K562 (cell line): ENCODE measurements around the gene FAM174C. TPM values are rescaled to one million over a fixed set of nuclear protein-coding genes. Genes with fewer than 3 reads are reported as not detected.

Experiments
- CBX3 ChIP-seq, 2 experiments: IDR thresholded peaks; 1 replicate in 1 of 2; 2 replicates in 1 of 2; pipeline ENCODE4 v1.6.1; 2012; ENCODE audit warnings: inconsistent platforms in 2 of 2, low read length in 2 of 2, borderline replicate concordance in 1 of 2, control low read depth in 1 of 2
- ETV6 ChIP-seq, 3 experiments: fragments of 150-350 bp in 1 of 3; sonication (generic) in 1 of 3; formaldehyde crosslinking in 1 of 3; IDR thresholded peaks; 2 replicates each; pipeline versions ENCODE4 v1.6.1 to v1.8.0; 2014 to 2022; ENCODE audit warnings: borderline replicate concordance in 2 of 3, low read depth in 2 of 3, antibody characterized with exemption in 1 of 3, low read length in 1 of 3, mild to moderate bottlenecking in 1 of 3, missing genetic modification reagents in 1 of 3
- FOSL1 ChIP-seq: fragments of 200-800 bp; sonication (Bioruptor generic); conservative IDR thresholded peaks from 2 replicates; pipeline ENCODE4 v1.6.1; 2016; ENCODE audit warnings: missing genetic modification characterization, missing compliant biosample characterization
- MED1 ChIP-seq: sonication (generic); formaldehyde crosslinking; IDR thresholded peaks from 2 replicates; pipeline ENCODE4 v1.8.1; 2023; ENCODE audit warnings: missing genetic modification reagents, borderline replicate concordance
- MXI1 ChIP-seq: IDR thresholded peaks from 2 replicates; pipeline ENCODE4 v1.6.1; 2011; ENCODE audit warnings: low read depth, mild to moderate bottlenecking, improper control_type of control experiment, low read length
- POLR2G ChIP-seq: fragments of 200-400 bp; formaldehyde crosslinking; IDR thresholded peaks from 2 replicates; pipeline ENCODE4 v1.6.1; 2017; ENCODE audit warnings: low read depth, mild to moderate bottlenecking, antibody characterized with exemption, low read length, moderate library complexity
- RREB1 ChIP-seq: fragments of 250-450 bp; sonication (Bioruptor Pico); IDR thresholded peaks from 2 replicates; pipeline ENCODE4 v1.4.0; 2020
- TSC22D4 ChIP-seq: fragments of 450-650 bp; IDR thresholded peaks from 2 replicates; pipeline ENCODE4 v1.6.1; 2016; ENCODE audit warnings: missing genetic modification characterization, missing biosample characterization, control low read depth
- ZBTB11 ChIP-seq, 3 experiments: fragments of 200-800 bp in 1 of 3; fragments of 250-450 bp in 1 of 3; fragments of 450-650 bp in 1 of 3; sonication (Bioruptor Pico) in 1 of 3; sonication (Bioruptor generic) in 1 of 3; formaldehyde crosslinking in 1 of 3; IDR thresholded peaks; 2 replicates each; pipeline versions ENCODE4 v1.6.1 to v1.8.0; 2016 to 2022; ENCODE audit warnings: mild to moderate bottlenecking in 2 of 3, missing genetic modification characterization in 2 of 3, missing compliant biosample characterization in 1 of 3, moderate library complexity in 1 of 3
- ZNF354B ChIP-seq: fragments of 250-450 bp; sonication (Bioruptor Pico); IDR thresholded peaks from 2 replicates; pipeline ENCODE4 v1.4.0; 2020
- ZNF592 ChIP-seq: fragments of 450-650 bp; IDR thresholded peaks from 2 replicates; pipeline ENCODE4 v1.6.1; 2017; ENCODE audit warnings: antibody characterized with exemption, mild to moderate bottlenecking
- ZNF764 ChIP-seq: fragments of 250-450 bp; sonication (Bioruptor Pico); IDR thresholded peaks from 2 replicates; pipeline ENCODE4 v1.4.0; 2020; ENCODE audit warnings: low read depth, mild to moderate bottlenecking, moderate library complexity
- polyA plus RNA-seq, 8 experiments: library from polyadenylated mRNA; depleted of rRNA in 4 of 8; stranded (reverse) in 5 of 8; unstranded in 3 of 8; fragments of >200 nt; fragmentation: Nextera tagmentation in 2 of 8; fragmentation: Illumina TruSeq in 1 of 8; extraction: Ambion mirVana in 2 of 8; extraction: Trizol in 1 of 8; gene quantifications; 2 replicates each; pipeline versions ENCODE4 v1.2.1 to v1.2.3, GENCODE V29; 2011 to 2014; ENCODE audit warnings: inconsistent platforms in 1 of 8, missing spikeins in 1 of 8
- total RNA-seq, 7 experiments: library from RNA; depleted of rRNA in 6 of 7; stranded (reverse); fragments of >200 nt in 6 of 7; fragmentation: Illumina TruSeq in 2 of 7; extraction: Trizol in 2 of 7; gene quantifications; 2 replicates each; pipeline versions ENCODE4 v1.2.1 to v1.2.3, GENCODE V29; 2011 to 2021; ENCODE audit warnings: low replicate concordance in 1 of 7

Gene FAM174C
- total and polyA plus RNA-seq, 9 of the 15 experiments (the other 6 are each of a cell fraction or from before 2014, with no cell fraction given): 0.66 to 89.6 (median 20.3) TPM

- TF ChIP-seq ZBTB11 (CRISPR knock-in tag; IDR thresholded peaks at IDR 0.05) (peak in 1 of 3 experiments; percentile 90; a peak in 2 of 6 replicates), CBX3 (IDR thresholded peaks at IDR 0.05; ENCODE audit: borderline replicate concordance in 1 of 2, low read length in 2 of 2) (peak in 1 of 2 experiments; percentile 42; a peak in 1 of 3 replicates), FOSL1 (tag) (peak; percentile 23; the same call in 1 of the 2 replicates), POLR2G (peak; percentile 90), ZNF354B (CRISPR knock-in tag) (no peak), MXI1 (peak; percentile 47), ZNF592 (0 out of 2 replicates have a peak, but pooled peaks have one; percentile 42), RREB1 (CRISPR knock-in tag) (no peak), ZNF764 (CRISPR knock-in tag) (no peak), ETV6 (IDR thresholded peaks at IDR 0.05; ENCODE audit: borderline replicate concordance in 1 of 2, low read depth in 2 of 2, low read length in 1 of 2) (no peak), ETV6 (CRISPR knock-in tag; IDR thresholded peaks at IDR 0.05; ENCODE audit: borderline replicate concordance) (0 out of 2 replicates have a peak, but pooled peaks have one; percentile 3), MED1 (CRISPR knock-in tag) (no peak), TSC22D4 (tag) (no peak)
These were observed 33.8 kb upstream of the FAM174C start, which contains the start of gene ATP5F1D (continued) for GRCh38 chr19:1241417-1242095.
